ENCODE data around the gene FBXL17. TPM values are rescaled to one million over a fixed set of nuclear protein-coding genes. Genes with fewer than 3 reads are reported as not detected.

Gene FBXL17
- total and polyA plus RNA-seq, 9 of the 15 experiments (the other 6 are each of a cell fraction or from before 2014, with no cell fraction given) = 0.32 to 5.4 (median 1.8) TPM

DNA sequence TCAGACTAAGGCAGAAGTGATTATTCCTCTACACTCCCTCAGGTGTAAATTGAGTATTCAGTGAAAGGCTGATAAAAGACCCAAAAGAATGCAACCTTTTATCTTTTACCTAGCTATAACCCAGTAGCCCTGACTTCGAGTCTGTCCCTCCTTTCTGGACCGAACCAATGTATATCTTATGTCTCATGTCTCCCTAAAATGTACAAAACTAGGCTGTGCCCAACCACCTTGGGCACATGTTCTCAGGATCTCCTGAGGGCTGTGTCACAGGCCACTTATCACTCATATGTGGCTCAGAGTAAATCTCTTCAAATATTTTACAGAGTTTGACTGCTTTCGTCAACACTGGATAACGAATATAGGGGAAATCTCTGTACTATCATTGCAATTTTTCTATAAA is 12.7 kb downstream of the FBXL17 start:
- H3K9me3 ChIP-seq (replicated peaks; ENCODE audit: control insufficient read depth, insufficient read depth, low read depth, low read length) = peaks cover 6% of the 10 kb centered on the region; the same call in 1 of the 2 replicates
- BruUV-seq (replicated peaks) = no TSS peak
- H3K36me3 ChIP-seq (ENCODE audit: control insufficient read depth, insufficient read depth, low read length) = no peaks in the 10 kb centered on the region
- no peak for FAIRE-seq
- intact Hi-C loops (cut with micrococcal nuclease) = no loop called here
- H3K79me2 ChIP-seq (ENCODE audit: control insufficient read depth, insufficient read depth, low read length) = no peaks in the 10 kb centered on the region
- POLR2A ChIA-PET = interaction anchor here (0.6 kb wide), 2 partner anchors 10 to 580 kb away, joined by 3 to 5 read pairs; no protein-coding TSS in a partner anchor
- H4K20me1 ChIP-seq (replicated peaks; ENCODE audit: control insufficient read depth, insufficient read depth, low read length) = no peaks in the 10 kb centered on the region
- H3K4me2 ChIP-seq (ENCODE audit: insufficient read depth, low read length) = no peak overlapping the region
- ATAC-seq = no peak
- no peak overlapping the region for H3K27ac ChIP-seq (ENCODE audit: extremely low read depth, low read depth, low read length)
- in situ Hi-C loops (cut with MboI) = no loop called here
- no peak for TF ChIP-seq KHSRP (IDR thresholded peaks at IDR 0.05)
- TF ChIP-seq, protein P1, sequence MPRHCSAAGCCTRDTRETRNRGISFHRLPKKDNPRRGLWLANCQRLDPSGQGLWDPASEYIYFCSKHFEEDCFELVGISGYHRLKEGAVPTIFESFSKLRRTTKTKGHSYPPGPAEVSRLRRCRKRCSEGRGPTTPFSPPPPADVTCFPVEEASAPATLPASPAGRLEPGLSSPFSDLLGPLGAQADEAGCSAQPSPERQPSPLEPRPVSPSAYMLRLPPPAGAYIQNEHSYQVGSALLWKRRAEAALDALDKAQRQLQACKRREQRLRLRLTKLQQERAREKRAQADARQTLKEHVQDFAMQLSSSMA (CRISPR knock-in tag; IDR thresholded peaks at IDR 0.05) = no peak
- TF ChIP-seq, protein P2, sequence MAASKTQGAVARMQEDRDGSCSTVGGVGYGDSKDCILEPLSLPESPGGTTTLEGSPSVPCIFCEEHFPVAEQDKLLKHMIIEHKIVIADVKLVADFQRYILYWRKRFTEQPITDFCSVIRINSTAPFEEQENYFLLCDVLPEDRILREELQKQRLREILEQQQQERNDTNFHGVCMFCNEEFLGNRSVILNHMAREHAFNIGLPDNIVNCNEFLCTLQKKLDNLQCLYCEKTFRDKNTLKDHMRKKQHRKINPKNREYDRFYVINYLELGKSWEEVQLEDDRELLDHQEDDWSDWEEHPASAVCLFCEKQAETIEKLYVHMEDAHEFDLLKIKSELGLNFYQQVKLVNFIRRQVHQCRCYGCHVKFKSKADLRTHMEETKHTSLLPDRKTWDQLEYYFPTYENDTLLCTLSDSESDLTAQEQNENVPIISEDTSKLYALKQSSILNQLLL (CRISPR knock-in tag; IDR thresholded peaks at IDR 0.05; ENCODE audit: borderline replicate concordance) = no peak
- TF ChIP-seq PHF20 (IDR thresholded peaks at IDR 0.05; ENCODE audit: partially characterized antibody) = no peak
- no peak for TF ChIP-seq MTA2 (IDR thresholded peaks at IDR 0.05; ENCODE audit: low read depth)
- TF ChIP-seq HEY1 (CRISPR knock-in tag; IDR thresholded peaks at IDR 0.05; ENCODE audit: borderline replicate concordance) = no peak
- TF ChIP-seq GTF2E2 (tag; IDR thresholded peaks at IDR 0.05) = no peak
- no peak for TF ChIP-seq ZNF507 (tag; conservative IDR thresholded peaks at IDR 0.05)
- H3K4me1 ChIP-seq (replicated peaks in 1 of 2; ENCODE audit: control insufficient read depth in 2 of 2, insufficient read depth in 2 of 2, low read length in 2 of 2) = no peaks in the 10 kb centered on the region
- CTCF ChIA-PET (ENCODE audit: low intra/inter-chr PET ratio) = no interaction called here
- WGBS (ENCODE audit: insufficient coverage, low coverage, missing lambda C conversion rate) = 33% methylated on average over 4 of the region's 4 CpGs
- H3K27me3 ChIP-seq (ENCODE audit: control insufficient read depth in 2 of 2, insufficient read depth in 2 of 2, low read length in 2 of 2) = no peaks in the 10 kb centered on the region
- DNase-seq (ENCODE audit: extremely low read depth in 1 of 4, low spot score in 3 of 4) = no peak
- H2AFZ ChIP-seq (ENCODE audit: low read depth, low read length) = no peak overlapping the region
- no peaks in the 10 kb centered on the region for H3K9me1 ChIP-seq (ENCODE audit: control insufficient read depth, insufficient read depth, low read length)
- no peak overlapping the region for H3K4me3 ChIP-seq
- H3K9ac ChIP-seq (ENCODE audit: insufficient read depth in 1 of 2, low read depth in 2 of 2, low read length in 2 of 2) = no peak overlapping the region

Measured in K562 (cell line).